HEK293 (cell line): Measurements from ENCODE around the gene IQGAP3.

Experiments used
- CTCF ChIA-PET: fragments of 350-600 bp; formaldehyde crosslinking; extraction: SDS; loops from one replicate; lab custom pipeline; 2021; ENCODE audit warnings: antibody characterized with exemption; lab: Yijun Ruan, JAX
- POLR2A ChIA-PET: fragments of 300-600 bp; formaldehyde crosslinking; extraction: SDS; loops from one replicate; lab custom pipeline; 2020; ENCODE audit warnings: antibody characterized with exemption, inconsistent platforms; lab: Yijun Ruan, JAX
- H3K27ac ChIP-seq: fragments of 200-500 bp; sonication (Bioruptor generic); 2 replicates; pipeline ENCODE4 v1.5.1; 2014; ENCODE audit warnings: low read depth, low read length, control low read depth, inconsistent platforms; ENCODE audit errors: extremely low read depth
- H3K36me3 ChIP-seq, 2 experiments: fragments of 200-500 bp in 1 of 2; sonication (Bioruptor generic) in 1 of 2; 1 replicate in 1 of 2; 2 replicates in 1 of 2; pipeline ENCODE4 v1.5.1; 2014 to 2017; ENCODE audit warnings: inconsistent platforms in 2 of 2, low read length in 2 of 2; ENCODE audit not compliant: control insufficient read depth in 2 of 2, insufficient read depth in 1 of 2
- H3K4me1 ChIP-seq: fragments of 200-500 bp; sonication (Bioruptor generic); 2 replicates; pipeline ENCODE4 v1.5.1; 2014; ENCODE audit warnings: mild to moderate bottlenecking, low read length, inconsistent platforms; ENCODE audit not compliant: control insufficient read depth, insufficient read depth
- H3K4me3 ChIP-seq: 2 replicates; pipeline ENCODE4 v1.5.1; 2011; ENCODE audit warnings: low read depth, mild to moderate bottlenecking, control low read depth, low read length, moderate library complexity
- H3K9me3 ChIP-seq: fragments of 200-500 bp; sonication (Bioruptor generic); 2 replicates; pipeline ENCODE4 v1.5.1; 2014; ENCODE audit warnings: low read depth, low read length, inconsistent platforms; ENCODE audit not compliant: control insufficient read depth, insufficient read depth
- CTCF ChIP-seq: fragments of 450-650 bp; formaldehyde crosslinking; IDR thresholded peaks from 2 replicates; pipeline ENCODE4 v1.5.1; 2016; ENCODE audit warnings: missing biosample characterization, missing genetic modification characterization
- HIC1 ChIP-seq: fragments of 450-650 bp; formaldehyde crosslinking; IDR thresholded peaks from 2 replicates; pipeline ENCODE4 v1.5.1; 2016; ENCODE audit warnings: missing biosample characterization, missing genetic modification characterization
- HOXA7 ChIP-seq: sonication (generic); formaldehyde crosslinking; IDR thresholded peaks from 2 replicates; pipeline ENCODE4 v1.8.1; 2022; ENCODE audit warnings: missing genetic modification reagents, borderline replicate concordance
- KLF9 ChIP-seq: fragments of 450-650 bp; formaldehyde crosslinking; IDR thresholded peaks from 2 replicates; pipeline ENCODE4 v1.5.1; 2016; ENCODE audit warnings: missing biosample characterization, missing genetic modification characterization, low read depth
- MYNN ChIP-seq: fragments of 450-650 bp; formaldehyde crosslinking; IDR thresholded peaks from 2 replicates; pipeline ENCODE4 v1.5.1; 2016; ENCODE audit warnings: missing biosample characterization, missing genetic modification characterization, borderline replicate concordance
- SP3 ChIP-seq: fragments of 450-650 bp; formaldehyde crosslinking; IDR thresholded peaks from 2 replicates; pipeline ENCODE4 v1.5.1; 2016; ENCODE audit warnings: missing biosample characterization, missing genetic modification characterization
- YY1 ChIP-seq: fragments of 450-650 bp; formaldehyde crosslinking; IDR thresholded peaks from 2 replicates; pipeline ENCODE4 v1.5.1; 2018; ENCODE audit warnings: missing biosample characterization, missing genetic modification characterization
- ZBTB17 ChIP-seq: fragments of 450-650 bp; formaldehyde crosslinking; IDR thresholded peaks from 2 replicates; pipeline ENCODE4 v1.5.1; 2016; ENCODE audit warnings: missing biosample characterization, missing genetic modification characterization
- ZNF10 ChIP-seq: fragments of 450-650 bp; formaldehyde crosslinking; IDR thresholded peaks from 2 replicates; pipeline ENCODE4 v1.5.1; 2017; ENCODE audit warnings: missing biosample characterization, missing genetic modification characterization
- ZNF140 ChIP-seq: fragments of 450-650 bp; formaldehyde crosslinking; IDR thresholded peaks from 2 replicates; pipeline ENCODE4 v1.5.1; 2016; ENCODE audit warnings: missing biosample characterization, missing genetic modification characterization
- ZNF184 ChIP-seq: fragments of 450-650 bp; IDR thresholded peaks from 2 replicates; pipeline ENCODE4 v1.5.1; 2018; ENCODE audit warnings: missing biosample characterization, mild to moderate bottlenecking, missing genetic modification characterization
- ZNF19 ChIP-seq: fragments of 450-650 bp; formaldehyde crosslinking; IDR thresholded peaks from 2 replicates; pipeline ENCODE4; 2016; ENCODE audit warnings: missing biosample characterization, missing genetic modification characterization, low read depth
- ZNF280D ChIP-seq: fragments of 450-650 bp; formaldehyde crosslinking; IDR thresholded peaks from 2 replicates; pipeline ENCODE4 v1.5.1; 2016; ENCODE audit warnings: missing biosample characterization, missing genetic modification characterization
- ZNF354C ChIP-seq: fragments of 450-650 bp; formaldehyde crosslinking; IDR thresholded peaks from 2 replicates; pipeline ENCODE4 v1.5.1; 2016; ENCODE audit warnings: missing biosample characterization, missing genetic modification characterization, low read depth, borderline replicate concordance
- ZNF366 ChIP-seq: fragments of 450-650 bp; formaldehyde crosslinking; conservative IDR thresholded peaks from 2 replicates; pipeline ENCODE4 v1.5.1; 2016; ENCODE audit warnings: missing biosample characterization, missing genetic modification characterization
- ZNF558 ChIP-seq: fragments of 450-650 bp; formaldehyde crosslinking; IDR thresholded peaks from 2 replicates; pipeline ENCODE4 v1.5.1; 2016; ENCODE audit warnings: missing biosample characterization, missing genetic modification characterization
- ZNF596 ChIP-seq: fragments of 450-650 bp; IDR thresholded peaks from 2 replicates; pipeline ENCODE4 v1.5.0; 2018; ENCODE audit warnings: missing biosample characterization, mild to moderate bottlenecking, missing genetic modification characterization, moderate library complexity
- ZNF626 ChIP-seq: fragments of 450-650 bp; sonication (Bioruptor Pico); formaldehyde crosslinking; IDR thresholded peaks from 2 replicates; pipeline ENCODE4 v1.5.1; 2018; ENCODE audit warnings: missing biosample characterization, missing genetic modification characterization, inconsistent platforms
- ZSCAN18 ChIP-seq: fragments of 450-650 bp; formaldehyde crosslinking; IDR thresholded peaks from 2 replicates; pipeline ENCODE4 v1.5.1; 2016; ENCODE audit warnings: missing biosample characterization, missing genetic modification characterization

IQGAP3 gene

GRCh38 chr1:156523801-156524480, 48.4 kb downstream of the IQGAP3 start (continued):
- TF ChIP-seq ZNF184 (no peak), ZNF140 (tag by site-specific recombination) (no peak)

DNA sequence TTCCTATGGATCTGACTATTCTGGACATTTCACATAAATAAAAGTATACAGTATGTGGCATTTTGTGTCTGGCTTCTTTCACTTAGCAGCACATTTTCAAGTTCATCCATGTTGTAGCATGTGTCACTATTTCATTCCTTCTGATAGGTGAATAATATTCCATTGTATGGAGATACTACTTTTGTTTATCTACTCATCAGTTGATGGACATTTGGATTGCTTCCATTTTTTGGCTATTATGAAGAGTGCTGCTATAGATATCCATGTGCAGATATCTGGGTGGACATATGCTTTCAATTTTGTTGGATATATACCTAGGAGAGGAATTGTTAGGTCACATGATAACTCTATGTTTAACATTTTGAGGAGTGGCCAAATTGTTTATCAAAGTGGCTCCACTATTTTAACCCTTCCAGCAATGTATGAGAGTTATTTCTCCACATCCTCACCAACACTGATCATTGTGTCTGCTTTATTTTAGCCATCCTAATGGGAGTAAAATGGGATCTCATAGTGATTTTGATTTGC, 49.9 kb downstream of the IQGAP3 start:
- TF ChIP-seq ZNF10 (tag by site-specific recombination) (peak; percentile 97), ZNF354C (no peak), ZNF280D (no peak), SP3 (tag by site-specific recombination) (peak; percentile 10; the same call in 1 of the 2 replicates), ZNF366 (tag by site-specific recombination) (no peak), ZBTB17 (tag by site-specific recombination) (no peak), ZNF626 (tag by site-specific recombination) (no peak), YY1 (no peak), ZSCAN18 (tag by site-specific recombination) (no peak), ZNF558 (no peak), CTCF (tag by site-specific recombination) (no peak), ZNF596 (no peak), MYNN (tag by site-specific recombination) (no peak), HIC1 (tag by site-specific recombination) (no peak), HOXA7 (no peak), KLF9 (tag by site-specific recombination) (no peak), ZNF19 (no peak)
- no peaks in the 10 kb centered on the region for H3K4me1 ChIP-seq
- POLR2A ChIA-PET, result no interaction called here
- no peak overlapping the region for H3K27ac ChIP-seq
- H3K36me3 ChIP-seq, result peaks cover 0 to 26% of the 10 kb centered on the region in 2 experiments; a peak in 2 of 3 replicates
- no peak overlapping the region for H3K4me3 ChIP-seq
- H3K9me3 ChIP-seq, result no peaks in the 10 kb centered on the region
- CTCF ChIA-PET, result no interaction called here
